HL-60 (cell line): ENCODE results near the gene MSI1.

Experiments used
- CTCF ChIP-seq: IDR thresholded peaks from one replicate; pipeline ENCODE4 v1.5.1; 2011; ENCODE audit warnings: low read length, control low read depth, inconsistent platforms; ENCODE audit not compliant: insufficient read depth
- GABPA ChIP-seq: IDR thresholded peaks from 2 replicates; pipeline ENCODE4 v1.6.1; 2012; ENCODE audit warnings: low read depth
- POLR2AphosphoS5 ChIP-seq: IDR thresholded peaks from 2 replicates; pipeline ENCODE4 v1.6.1; 2012; ENCODE audit warnings: low read depth
- REST ChIP-seq: IDR thresholded peaks from 2 replicates; pipeline ENCODE4 v1.6.1; 2012; ENCODE audit warnings: low read depth; ENCODE audit not compliant: insufficient replicate concordance
- SPI1 ChIP-seq: IDR thresholded peaks from 2 replicates; pipeline ENCODE4 v1.6.1; 2012; ENCODE audit warnings: low read depth, mild to moderate bottlenecking, borderline replicate concordance

DNA sequence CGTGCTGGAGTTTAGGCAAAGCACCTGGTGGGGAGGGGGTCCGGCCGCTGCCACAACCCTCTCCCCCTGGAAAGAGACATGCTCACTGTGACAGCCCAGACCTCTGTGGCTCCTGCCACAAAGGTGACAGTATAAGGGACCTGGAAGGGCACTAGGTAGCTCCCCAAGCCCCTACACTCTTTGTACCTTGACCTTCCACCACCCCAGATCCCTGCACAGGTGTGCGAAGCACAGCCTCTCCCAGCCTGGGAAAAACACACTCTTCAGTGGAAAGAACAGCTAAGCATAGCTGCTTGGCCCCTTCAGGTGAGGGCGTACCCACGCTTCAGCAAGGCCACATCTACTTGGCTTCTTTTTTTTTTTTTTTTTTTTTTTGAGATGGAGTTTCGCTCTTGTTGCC is 36.4 kb downstream of the MSI1 start:
- TF ChIP-seq GABPA: no peak
- TF ChIP-seq CTCF: no peak
- TF ChIP-seq REST: no peak
- no peak for TF ChIP-seq POLR2AphosphoS5
- TF ChIP-seq SPI1: no peak
